DND-41 (cell line): ENCODE results near the gene PINLYP.

Source experiments
- ATAC-seq: fragments of 200-7000 bp; cut with Tn5 transposase; 3 replicates; pipeline ENCODE4 v1.9.1; 2021; ENCODE audit warnings: low read depth; ENCODE audit not compliant: insufficient read depth
- DNase-seq: peaks from one replicate; pipeline ENCODE4 v3.0.0-alpha.2; 2020
- H2AFZ ChIP-seq: 2 replicates; pipeline ENCODE4 v1.6.0; 2012; ENCODE audit warnings: low read depth, low read length
- H3K27ac ChIP-seq: 2 replicates; pipeline ENCODE4 v1.5.1; 2012; ENCODE audit warnings: low read length, inconsistent platforms
- H3K27me3 ChIP-seq: fragments of 200-600 bp; sonication (generic); 2 replicates; pipeline ENCODE4 v1.6.0; 2012; ENCODE audit warnings: low read length, mild to moderate bottlenecking, inconsistent platforms; ENCODE audit not compliant: insufficient read depth, poor library complexity
- H3K36me3 ChIP-seq: 2 replicates; pipeline ENCODE4 v1.5.1; 2012; ENCODE audit warnings: low read length, inconsistent platforms; ENCODE audit not compliant: insufficient read depth
- H3K4me1 ChIP-seq: 2 replicates; pipeline ENCODE4 v1.5.1; 2012; ENCODE audit warnings: mild to moderate bottlenecking, low read length; ENCODE audit not compliant: insufficient read depth
- H3K4me2 ChIP-seq: 2 replicates; pipeline ENCODE4 v1.6.0; 2012; ENCODE audit warnings: mild to moderate bottlenecking, moderate library complexity, low read length, inconsistent platforms; ENCODE audit not compliant: insufficient read depth
- H3K4me3 ChIP-seq, 2 experiments: fragments of 200-600 bp in 1 of 2; shearing (Covaris generic) in 1 of 2; 2 replicates each; pipeline ENCODE4 v1.5.1; 2012 to 2016; ENCODE audit warnings: inconsistent platforms in 2 of 2, low read length in 2 of 2, mild to moderate bottlenecking in 2 of 2, low read depth in 1 of 2, moderate library complexity in 1 of 2
- H3K79me2 ChIP-seq: 2 replicates; pipeline ENCODE4 v1.6.0; 2012; ENCODE audit warnings: low read length, inconsistent platforms; ENCODE audit not compliant: insufficient read depth
- H3K9ac ChIP-seq: 2 replicates; pipeline ENCODE4 v1.6.0; 2012; ENCODE audit warnings: low read depth, mild to moderate bottlenecking, inconsistent platforms, low read length, moderate library complexity
- H3K9me3 ChIP-seq: 2 replicates; pipeline ENCODE4 v1.5.1; 2012; ENCODE audit warnings: low read length, moderate library complexity, mild to moderate bottlenecking, inconsistent platforms; ENCODE audit not compliant: insufficient read depth, severe bottlenecking
- H4K20me1 ChIP-seq: 2 replicates; pipeline ENCODE4 v1.6.0; 2012; ENCODE audit warnings: low read length; ENCODE audit not compliant: insufficient read depth
- EZH2 ChIP-seq: IDR thresholded peaks from 3 replicates; pipeline ENCODE4 v1.6.1; 2012; ENCODE audit warnings: borderline replicate concordance, low read depth, mild to moderate bottlenecking, moderate library complexity, low read length, inconsistent platforms; ENCODE audit not compliant: severe bottlenecking
- TF ChIP-seq, protein P1 (sequence below): IDR thresholded peaks from 2 replicates; pipeline ENCODE4 v1.5.1; 2012; ENCODE audit warnings: borderline replicate concordance, low read length, moderate library complexity, mild to moderate bottlenecking; ENCODE audit not compliant: poor library complexity, severe bottlenecking; ENCODE audit errors: extremely low read depth

Gene PINLYP

DNA sequence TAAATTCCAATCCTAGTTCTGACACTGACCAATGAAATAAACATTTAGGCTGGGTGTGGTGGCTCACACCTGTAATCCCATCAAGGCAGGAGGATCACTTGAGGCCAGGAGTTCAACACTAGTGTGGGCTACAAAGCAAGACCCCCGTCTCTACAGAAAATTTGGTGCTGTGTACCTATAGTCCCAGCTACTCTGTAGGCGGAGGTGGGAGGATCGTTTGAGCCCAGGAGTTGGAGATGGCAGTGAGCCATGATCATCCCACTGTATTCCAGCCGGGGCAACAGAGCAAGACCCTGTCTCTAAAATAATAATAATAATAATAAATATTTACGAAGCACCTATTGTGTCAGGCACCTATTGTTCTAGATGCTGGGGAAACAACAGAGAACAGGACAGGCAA is 13.7 kb downstream of the PINLYP start:
- ATAC-seq = no peak
- H2AFZ ChIP-seq = no peak overlapping the region

DNA sequence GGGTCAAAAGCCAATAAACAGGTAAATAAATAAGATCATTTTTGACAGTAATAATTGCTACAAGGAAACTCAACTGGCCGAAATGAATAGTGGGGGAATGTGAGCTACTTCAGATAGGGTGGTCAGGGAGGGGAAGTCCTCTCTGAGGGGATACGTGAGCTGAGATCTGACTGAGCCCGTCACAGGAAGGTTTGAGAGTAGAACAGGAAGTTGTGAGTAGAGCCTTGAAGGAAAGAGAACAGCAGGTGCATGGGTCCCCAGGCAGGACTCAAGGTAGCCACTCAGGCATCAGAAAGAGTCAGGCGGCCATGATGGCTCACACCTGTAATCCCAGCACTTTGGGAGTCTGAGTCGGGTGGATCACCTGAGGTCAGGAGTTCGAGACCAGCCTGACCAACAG is 14.1 kb downstream of the PINLYP start:
- ATAC-seq = no peak
- no peak overlapping the region for H3K9ac ChIP-seq
- peaks cover 15% of the 10 kb centered on the region for H3K79me2 ChIP-seq
- TF ChIP-seq, protein P1, sequence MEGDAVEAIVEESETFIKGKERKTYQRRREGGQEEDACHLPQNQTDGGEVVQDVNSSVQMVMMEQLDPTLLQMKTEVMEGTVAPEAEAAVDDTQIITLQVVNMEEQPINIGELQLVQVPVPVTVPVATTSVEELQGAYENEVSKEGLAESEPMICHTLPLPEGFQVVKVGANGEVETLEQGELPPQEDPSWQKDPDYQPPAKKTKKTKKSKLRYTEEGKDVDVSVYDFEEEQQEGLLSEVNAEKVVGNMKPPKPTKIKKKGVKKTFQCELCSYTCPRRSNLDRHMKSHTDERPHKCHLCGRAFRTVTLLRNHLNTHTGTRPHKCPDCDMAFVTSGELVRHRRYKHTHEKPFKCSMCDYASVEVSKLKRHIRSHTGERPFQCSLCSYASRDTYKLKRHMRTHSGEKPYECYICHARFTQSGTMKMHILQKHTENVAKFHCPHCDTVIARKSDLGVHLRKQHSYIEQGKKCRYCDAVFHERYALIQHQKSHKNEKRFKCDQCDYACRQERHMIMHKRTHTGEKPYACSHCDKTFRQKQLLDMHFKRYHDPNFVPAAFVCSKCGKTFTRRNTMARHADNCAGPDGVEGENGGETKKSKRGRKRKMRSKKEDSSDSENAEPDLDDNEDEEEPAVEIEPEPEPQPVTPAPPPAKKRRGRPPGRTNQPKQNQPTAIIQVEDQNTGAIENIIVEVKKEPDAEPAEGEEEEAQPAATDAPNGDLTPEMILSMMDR = no peak
- TF ChIP-seq EZH2 = no peak
- no peak overlapping the region for H3K4me3 ChIP-seq
- H2AFZ ChIP-seq = no peak overlapping the region
- peaks cover 20% of the 10 kb centered on the region; the same call in 1 of the 2 replicates for H4K20me1 ChIP-seq
- no peak for DNase-seq
- H3K4me2 ChIP-seq = no peak overlapping the region
- no peaks in the 10 kb centered on the region for H3K27me3 ChIP-seq
- H3K27ac ChIP-seq = no peak overlapping the region
- H3K36me3 ChIP-seq = peaks cover 38% of the 10 kb centered on the region
- H3K9me3 ChIP-seq = no peaks in the 10 kb centered on the region
- H3K4me1 ChIP-seq = peaks cover 11% of the 10 kb centered on the region

More for the DNA sequence above, 13.7 kb downstream of the PINLYP start:
- Histone ChIP-seq H3K36me3 (peaks cover 36% of the 10 kb centered on the region), H3K27ac (no peak overlapping the region), H4K20me1 (peaks cover 20% of the 10 kb centered on the region; the same call in 1 of the 2 replicates), H3K9ac (no peak overlapping the region), H3K27me3 (no peaks in the 10 kb centered on the region), H3K4me3 (no peak overlapping the region), H3K9me3 (no peaks in the 10 kb centered on the region), H3K4me1 (peaks cover 11% of the 10 kb centered on the region), H3K4me2 (no peak overlapping the region), H3K79me2 (peaks cover 12% of the 10 kb centered on the region; the same call in 1 of the 2 replicates)
- TF ChIP-seq, protein P1 = no peak
- no peak for TF ChIP-seq EZH2
- DNase-seq = no peak

DNA sequence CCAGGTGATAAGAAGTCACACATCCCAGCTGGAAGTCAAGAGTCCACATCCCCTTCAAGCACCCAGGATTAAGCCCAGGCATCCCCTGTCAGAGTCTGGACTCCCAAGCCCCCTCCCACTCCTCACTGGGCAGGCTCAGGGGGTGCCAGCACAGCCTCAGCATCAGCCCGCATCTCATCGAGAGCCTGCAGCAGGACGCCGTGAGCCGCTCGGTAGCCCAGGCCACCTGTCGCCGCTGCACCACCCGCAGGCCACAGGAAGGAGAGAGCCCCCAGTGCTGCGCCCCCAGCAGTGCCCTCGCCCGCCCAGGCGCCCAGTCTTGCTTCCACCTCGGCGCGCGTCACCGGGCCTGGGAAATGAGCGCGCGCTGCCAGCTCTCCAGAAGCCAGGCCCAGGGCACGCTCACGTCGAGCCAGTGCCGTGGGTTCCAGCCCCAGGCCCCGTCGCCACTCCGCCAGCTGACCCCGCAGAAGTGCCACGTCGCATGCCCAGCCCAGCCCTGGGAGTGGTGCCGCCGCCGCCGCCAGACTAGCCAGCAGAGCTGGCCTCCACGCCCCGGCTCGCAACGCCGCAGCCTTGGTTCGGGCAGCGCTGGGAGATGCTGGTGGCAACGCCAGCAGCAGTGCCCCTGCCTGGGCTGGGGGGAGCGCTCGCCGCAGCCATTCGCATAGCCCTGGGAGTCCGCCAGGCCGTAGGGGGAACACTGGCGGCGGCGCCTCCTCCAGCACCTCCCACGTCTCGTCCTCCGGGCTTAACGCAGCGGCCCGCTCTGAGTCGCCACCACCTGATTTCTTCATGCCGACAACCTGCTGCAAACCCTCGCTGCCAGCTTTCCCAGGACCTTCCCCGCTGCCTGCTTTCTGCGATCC is 16.5 kb downstream of the PINLYP start:
- H3K9ac ChIP-seq = no peak overlapping the region
- TF ChIP-seq EZH2 = no peak
- TF ChIP-seq, protein P1 = no peak
- H3K4me1 ChIP-seq = peaks cover 24% of the 10 kb centered on the region
- no peak for DNase-seq
- ATAC-seq = no peak
- peaks cover 33% of the 10 kb centered on the region for H3K36me3 ChIP-seq
- H3K4me2 ChIP-seq = no peak overlapping the region
- H3K27me3 ChIP-seq = no peaks in the 10 kb centered on the region
- no peaks in the 10 kb centered on the region for H3K9me3 ChIP-seq
- no peak overlapping the region for H3K27ac ChIP-seq
- no peak overlapping the region for H2AFZ ChIP-seq
- peaks cover 20% of the 10 kb centered on the region; the same call in 1 of the 2 replicates for H4K20me1 ChIP-seq
- H3K79me2 ChIP-seq = peaks cover 33% of the 10 kb centered on the region
- H3K4me3 ChIP-seq = no peak overlapping the region
